SK-N-MC (cell line): ENCODE measurements around the gene SHROOM2.

Experiments used
- EZH2 ChIP-seq: fragments of 200-600 bp; sonication (generic); IDR thresholded peaks from one replicate; pipeline ENCODE4 v1.6.1; 2017; ENCODE audit warnings: antibody characterized with exemption
- POLR2AphosphoS5 ChIP-seq: IDR thresholded peaks from 2 replicates; pipeline ENCODE4 v1.6.1; 2012; ENCODE audit warnings: mild to moderate bottlenecking, low read depth, low read length, borderline replicate concordance

DNA sequence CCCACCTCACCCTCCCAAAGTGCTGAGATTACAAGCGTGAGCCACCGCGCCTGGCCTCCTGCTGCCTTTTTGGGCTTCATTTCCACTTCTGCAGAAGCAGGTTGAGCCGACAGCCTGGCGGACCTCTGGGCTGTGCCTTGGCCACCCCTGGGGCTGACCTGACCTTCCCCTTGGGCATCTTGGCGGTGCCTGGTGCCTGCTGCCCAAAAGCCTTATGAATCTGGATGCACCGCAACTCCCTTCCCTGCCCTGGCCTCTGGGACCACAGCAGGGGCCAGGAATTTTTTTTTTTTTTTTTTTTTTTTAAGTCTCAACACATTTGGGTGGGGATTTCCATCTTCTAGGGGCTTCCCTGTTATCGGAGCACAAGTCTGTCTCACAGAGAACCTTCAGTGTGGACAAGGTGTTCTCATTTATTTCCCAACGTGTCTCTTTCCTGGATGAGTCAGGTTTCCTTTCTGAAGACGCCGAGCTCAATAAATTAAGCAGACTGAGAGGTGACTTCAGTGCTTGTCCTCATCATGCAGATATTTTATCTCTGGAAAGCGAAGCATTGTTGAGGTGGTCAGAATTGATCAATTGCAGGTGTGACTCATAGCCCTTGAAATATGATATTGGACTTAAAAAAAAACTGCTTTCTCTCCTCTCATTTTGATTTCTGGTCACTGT lies 79.7 kb downstream of the SHROOM2 start:
- TF ChIP-seq POLR2AphosphoS5 (no peak), EZH2 (no peak)
